Lower lobe of right lung (tissue), 2 donors: ENCODE measurements around the gene CDK15. TPM values are rescaled to one million over a fixed set of nuclear protein-coding genes. Genes with fewer than 3 reads are reported as not detected.

Experiments used
- ATAC-seq, 2 donors: fragments of 200-7000 bp; cut with Tn5 transposase; one replicate each; pipeline ENCODE4 v1.9.1; 2020 to 2022; ENCODE audit warnings: mild to moderate bottlenecking in 2 of 2, moderate library complexity in 2 of 2
- DNase-seq: peaks from one replicate; pipeline ENCODE4 v3.0.0-alpha.2; 2020
- H3K27ac ChIP-seq: fragments of 200-600 bp; one replicate; pipeline ENCODE4 v1.8.0; 2022
- H3K27me3 ChIP-seq: fragments of 200-600 bp; one replicate; pipeline ENCODE4 v1.8.0; 2022; ENCODE audit warnings: low read depth
- H3K36me3 ChIP-seq: fragments of 200-600 bp; one replicate; pipeline ENCODE4 v1.8.0; 2022; ENCODE audit warnings: mild to moderate bottlenecking
- H3K4me1 ChIP-seq: fragments of 200-600 bp; one replicate; pipeline ENCODE4 v1.8.0; 2022
- H3K4me3 ChIP-seq: fragments of 200-600 bp; one replicate; pipeline ENCODE4 v1.8.0; 2022; ENCODE audit warnings: mild to moderate bottlenecking
- H3K9me3 ChIP-seq: fragments of 200-600 bp; one replicate; pipeline ENCODE4 v1.8.0; 2022
- CTCF ChIP-seq: fragments of 200-600 bp; IDR thresholded peaks from one replicate; pipeline ENCODE4 v1.8.0; 2022; ENCODE audit warnings: antibody characterized with exemption, mild to moderate bottlenecking
- intact Hi-C: fragments of 100-400 bp; cut with DNase I; formaldehyde crosslinking; loops from one replicate; pipeline ENCODE4 v1.11.0; 2022
- total RNA-seq: library from RNA; stranded (reverse); fragmentation: NEBNext Ultra II Directional; extraction: Animal tissue kit (Norgen Biotek cat#: 25700); gene quantifications from one replicate; pipeline ENCODE4 v1.2.1, GENCODE V29; 2021
- donor health status: DM: no; HTN: yes; CAD: no; lungs with severe emphysema.

CDK15 gene
- total RNA-seq, 1 donor from 2014 or later: 4.5 TPM

DNA sequence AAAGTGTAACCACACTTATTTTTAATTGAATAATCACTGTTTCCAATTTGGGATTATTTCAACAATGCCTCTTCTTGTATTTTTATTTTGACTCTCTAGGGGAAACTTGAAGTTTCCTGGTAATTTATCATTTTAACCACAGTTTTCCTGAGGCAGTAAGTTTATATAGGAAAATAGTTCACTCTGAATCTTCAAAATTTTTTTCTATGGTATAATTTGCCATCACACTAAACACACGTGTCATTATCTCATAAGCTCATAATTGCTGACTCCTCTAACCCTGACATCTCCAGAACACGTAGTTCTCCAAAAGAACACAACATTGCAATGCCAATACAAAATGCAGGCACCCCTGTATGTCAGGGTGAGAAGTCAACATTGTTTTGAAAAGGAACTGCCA is 125.1 kb downstream of the CDK15 start:
- Histone ChIP-seq H3K36me3 (no peaks in the 10 kb centered on the region), H3K27ac (no peak overlapping the region), H3K4me1 (no peaks in the 10 kb centered on the region), H3K9me3 (no peaks in the 10 kb centered on the region), H3K4me3 (no peak overlapping the region), H3K27me3 (no peaks in the 10 kb centered on the region)
- DNase-seq (no peak), ATAC-seq (no peak)
- intact Hi-C loops: no loop called here
- TF ChIP-seq CTCF: no peak

- DNase-seq (no peak), ATAC-seq (no peak)
- intact Hi-C loops: no loop called here
- TF ChIP-seq CTCF: no peak
- no peak overlapping the region for H3K4me3 ChIP-seq
- H3K9me3 ChIP-seq: no peaks in the 10 kb centered on the region
- H3K27ac ChIP-seq: no peak overlapping the region
- H3K4me1 ChIP-seq: no peaks in the 10 kb centered on the region
- H3K27me3 ChIP-seq: no peaks in the 10 kb centered on the region
- H3K36me3 ChIP-seq: no peaks in the 10 kb centered on the region
Observed at GRCh38 chr2:201931951-201932350, 125.6 kb downstream of the CDK15 start.

GRCh38 chr2:201932511-201932910 is 126.2 kb downstream of the CDK15 start:
- no peak for DNase-seq
- Histone ChIP-seq H3K4me1 (no peaks in the 10 kb centered on the region), H3K36me3 (no peaks in the 10 kb centered on the region), H3K4me3 (no peak overlapping the region), H3K27me3 (no peaks in the 10 kb centered on the region), H3K27ac (no peak overlapping the region), H3K9me3 (no peaks in the 10 kb centered on the region)
- no peak for ATAC-seq
- intact Hi-C loops: no loop called here
- TF ChIP-seq CTCF: no peak

DNA sequence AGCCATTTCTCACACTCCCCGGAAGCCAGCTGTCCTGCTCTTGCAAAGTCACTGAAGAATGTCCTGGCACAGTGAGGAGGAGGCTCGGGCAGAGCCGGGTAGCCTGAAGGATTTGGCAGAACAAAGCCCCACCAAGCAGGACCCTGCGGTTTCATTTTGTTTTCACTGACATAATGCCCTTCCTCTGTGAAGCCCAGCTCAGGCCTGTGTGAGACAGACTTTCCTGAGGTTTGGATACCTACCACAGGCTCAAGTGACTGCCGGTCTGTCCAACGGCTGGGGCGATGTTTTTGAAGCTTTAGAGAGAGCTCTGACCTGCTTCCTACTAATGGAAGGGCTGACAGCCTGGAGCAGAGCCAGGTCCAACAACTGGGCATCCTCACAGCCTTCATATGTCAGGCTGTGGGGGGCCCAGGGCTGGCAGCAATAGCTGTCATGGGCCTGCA is 127.5 kb downstream of the CDK15 start:
- no peaks in the 10 kb centered on the region for H3K36me3 ChIP-seq
- no peak overlapping the region for H3K4me3 ChIP-seq
- H3K27me3 ChIP-seq: no peaks in the 10 kb centered on the region
- intact Hi-C loops: no loop called here
- ATAC-seq: no peak
- no peak for TF ChIP-seq CTCF
- no peak for DNase-seq
- H3K9me3 ChIP-seq: no peaks in the 10 kb centered on the region
- H3K4me1 ChIP-seq: no peaks in the 10 kb centered on the region
- H3K27ac ChIP-seq: no peak overlapping the region

- DNase-seq (no peak), ATAC-seq (no peak)
- Histone ChIP-seq H3K36me3 (no peaks in the 10 kb centered on the region), H3K27me3 (no peaks in the 10 kb centered on the region), H3K9me3 (no peaks in the 10 kb centered on the region), H3K4me3 (no peak overlapping the region), H3K4me1 (no peaks in the 10 kb centered on the region), H3K27ac (no peak overlapping the region)
- no peak for TF ChIP-seq CTCF
- intact Hi-C loops: no loop called here
Observed at GRCh38 chr2:201936817-201937216, 130.5 kb downstream of the CDK15 start.

- DNase-seq (no peak), ATAC-seq (no peak)
- no peaks in the 10 kb centered on the region for H3K36me3 ChIP-seq
- no peak overlapping the region for H3K4me3 ChIP-seq
- no peaks in the 10 kb centered on the region for H3K27me3 ChIP-seq
- no peak overlapping the region for H3K27ac ChIP-seq
- H3K4me1 ChIP-seq: no peaks in the 10 kb centered on the region
- no peaks in the 10 kb centered on the region for H3K9me3 ChIP-seq
- no peak for TF ChIP-seq CTCF
- intact Hi-C loops: no loop called here
Observed at GRCh38 chr2:201937343-201937742, 131.0 kb downstream of the CDK15 start.
